ENCODE measurements around the gene SNX2. TPM values are rescaled to one million over a fixed set of nuclear protein-coding genes. Genes with fewer than 3 reads are reported as not detected.

Gene SNX2
- total and polyA plus RNA-seq, 9 of the 15 experiments (the other 6 are each of a cell fraction or from before 2014, with no cell fraction given): 35.2 to 86.0 (median 58.1) TPM

DNA sequence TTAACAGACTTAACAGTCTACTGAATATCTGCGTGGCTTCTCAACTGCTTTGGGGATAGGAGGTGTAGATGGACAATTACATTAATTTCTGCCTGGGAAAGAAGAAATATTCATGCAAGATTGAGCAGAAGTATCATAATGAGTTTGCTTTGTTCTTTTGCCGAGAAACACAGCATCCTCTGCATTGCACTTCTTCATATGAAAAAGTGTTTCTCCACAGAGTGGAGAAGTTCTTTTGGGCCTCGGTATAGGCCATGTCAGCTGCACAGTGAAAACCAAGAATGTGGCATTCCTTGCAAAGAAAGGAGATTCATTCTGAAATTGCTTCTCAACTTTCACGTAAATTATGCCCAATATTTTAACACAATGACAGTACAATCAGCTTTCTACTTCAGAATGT, 17.6 kb upstream of the SNX2 start (continued):
- TF ChIP-seq, protein P1, sequence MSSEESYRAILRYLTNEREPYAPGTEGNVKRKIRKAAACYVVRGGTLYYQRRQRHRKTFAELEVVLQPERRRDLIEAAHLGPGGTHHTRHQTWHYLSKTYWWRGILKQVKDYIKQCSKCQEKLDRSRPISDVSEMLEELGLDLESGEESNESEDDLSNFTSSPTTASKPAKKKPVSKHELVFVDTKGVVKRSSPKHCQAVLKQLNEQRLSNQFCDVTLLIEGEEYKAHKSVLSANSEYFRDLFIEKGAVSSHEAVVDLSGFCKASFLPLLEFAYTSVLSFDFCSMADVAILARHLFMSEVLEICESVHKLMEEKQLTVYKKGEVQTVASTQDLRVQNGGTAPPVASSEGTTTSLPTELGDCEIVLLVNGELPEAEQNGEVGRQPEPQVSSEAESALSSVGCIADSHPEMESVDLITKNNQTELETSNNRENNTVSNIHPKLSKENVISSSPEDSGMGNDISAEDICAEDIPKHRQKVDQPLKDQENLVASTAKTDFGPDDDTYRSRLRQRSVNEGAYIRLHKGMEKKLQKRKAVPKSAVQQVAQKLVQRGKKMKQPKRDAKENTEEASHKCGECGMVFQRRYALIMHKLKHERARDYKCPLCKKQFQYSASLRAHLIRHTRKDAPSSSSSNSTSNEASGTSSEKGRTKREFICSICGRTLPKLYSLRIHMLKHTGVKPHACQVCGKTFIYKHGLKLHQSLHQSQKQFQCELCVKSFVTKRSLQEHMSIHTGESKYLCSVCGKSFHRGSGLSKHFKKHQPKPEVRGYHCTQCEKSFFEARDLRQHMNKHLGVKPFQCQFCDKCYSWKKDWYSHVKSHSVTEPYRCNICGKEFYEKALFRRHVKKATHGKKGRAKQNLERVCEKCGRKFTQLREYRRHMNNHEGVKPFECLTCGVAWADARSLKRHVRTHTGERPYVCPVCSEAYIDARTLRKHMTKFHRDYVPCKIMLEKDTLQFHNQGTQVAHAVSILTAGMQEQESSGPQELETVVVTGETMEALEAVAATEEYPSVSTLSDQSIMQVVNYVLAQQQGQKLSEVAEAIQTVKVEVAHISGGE (CRISPR knock-in tag; IDR thresholded peaks at IDR 0.05): no peak

DNA sequence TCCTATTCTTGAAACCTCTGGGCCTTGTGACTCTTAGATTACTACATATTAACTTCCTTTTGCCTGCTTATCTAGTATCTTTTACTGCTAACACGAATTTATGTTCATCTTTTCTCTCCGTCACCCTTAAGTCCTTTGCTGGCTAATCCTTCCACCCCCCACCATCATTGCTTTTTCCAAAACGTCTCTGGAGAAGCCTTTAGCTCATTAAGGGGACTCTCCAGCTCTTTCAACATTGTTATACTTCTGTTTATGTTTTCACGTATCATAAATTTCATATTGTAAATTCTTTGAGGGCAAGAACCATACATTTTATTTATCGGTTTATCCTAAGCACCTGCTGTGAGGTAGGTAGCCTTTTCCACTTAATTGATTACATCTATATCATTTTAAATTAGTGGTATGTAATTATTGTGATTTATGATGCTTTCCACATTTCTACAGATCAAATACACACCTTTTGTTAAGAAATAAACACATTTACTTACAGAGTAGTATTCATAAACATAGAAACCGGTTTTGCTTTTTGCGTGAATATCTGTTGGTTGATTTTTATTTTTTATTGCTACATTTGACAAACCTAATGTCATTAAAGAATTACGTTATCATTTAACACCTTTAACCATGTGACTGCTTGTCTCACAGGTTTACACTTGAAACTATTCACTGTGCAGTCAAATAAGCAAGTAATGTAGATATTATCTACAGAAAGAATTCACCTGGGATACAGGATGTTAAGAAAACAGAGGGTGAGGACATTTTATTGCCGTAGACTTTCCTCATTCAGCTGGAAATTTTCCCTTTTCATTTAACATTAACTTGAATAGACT, 15.4 kb upstream of the SNX2 start:
- Histone ChIP-seq H3K4me3 (no peak overlapping the region), H3K4me1 (replicated peaks in 1 of 2; ENCODE audit: control insufficient read depth in 2 of 2, insufficient read depth in 2 of 2, low read length in 2 of 2) (no peaks in the 10 kb centered on the region), H3K9ac (ENCODE audit: insufficient read depth in 1 of 2, low read depth in 2 of 2, low read length in 2 of 2) (no peak overlapping the region), H3K9me1 (ENCODE audit: control insufficient read depth, insufficient read depth, low read length) (no peaks in the 10 kb centered on the region), H3K4me2 (ENCODE audit: insufficient read depth, low read length) (no peak overlapping the region), H3K27ac (ENCODE audit: extremely low read depth, low read depth, low read length) (no peak overlapping the region), H2AFZ (ENCODE audit: low read depth, low read length) (peak overlapping the region; percentile 64), H3K9me3 (replicated peaks; ENCODE audit: control insufficient read depth, insufficient read depth, low read depth, low read length) (no peaks in the 10 kb centered on the region), H4K20me1 (replicated peaks; ENCODE audit: control insufficient read depth, insufficient read depth, low read length) (no peaks in the 10 kb centered on the region), H3K36me3 (ENCODE audit: control insufficient read depth, insufficient read depth, low read length) (no peaks in the 10 kb centered on the region), H3K27me3 (ENCODE audit: control insufficient read depth in 2 of 2, insufficient read depth in 2 of 2, low read length in 2 of 2) (no peaks in the 10 kb centered on the region), H3K79me2 (ENCODE audit: control insufficient read depth, insufficient read depth, low read length) (no peaks in the 10 kb centered on the region)
- intact Hi-C loops (cut with micrococcal nuclease): no loop called here
- TF ChIP-seq DIDO1 (tag; IDR thresholded peaks at IDR 0.05; ENCODE audit: low read depth) (no peak), ESRRA (IDR thresholded peaks at IDR 0.05; ENCODE audit: borderline replicate concordance, low read depth) (0 out of 2 replicates have a peak, but pooled peaks have one; percentile 45), POLR2AphosphoS5 (IDR thresholded peaks at IDR 0.05; ENCODE audit: control insufficient read depth, insufficient read depth, low read depth, low read length) (no peak), POLR2AphosphoS2 (IDR thresholded peaks at IDR 0.05; ENCODE audit: low read length) (no peak), LEF1 (IDR thresholded peaks at IDR 0.05) (no peak), KLF10 (CRISPR knock-in tag; IDR thresholded peaks at IDR 0.05) (no peak)
- POLR2A ChIA-PET: no interaction called here
- in situ Hi-C loops (cut with MboI): no loop called here
- CTCF ChIA-PET (ENCODE audit: low intra/inter-chr PET ratio): no interaction called here
- DNase-seq (ENCODE audit: extremely low read depth in 1 of 4, low spot score in 3 of 4) (no peak), FAIRE-seq (no peak), ATAC-seq (no peak)
- 19% methylated on average over 9 of the region's 9 CpGs for WGBS (ENCODE audit: insufficient coverage, low coverage, missing lambda C conversion rate)
- no TSS peak for BruUV-seq (replicated peaks)

Measured in K562 (cell line).